Measurements from ENCODE around the gene LCN1. TPM values are rescaled to one million over a fixed set of nuclear protein-coding genes. Genes with fewer than 3 reads are reported as not detected.

LCN1 gene
- total RNA-seq, 1 experiment from 2014 or later: not detected

- Histone ChIP-seq H3K4me2 (no peak overlapping the region), H3F3A (ENCODE audit: insufficient read depth, low read depth) (no peaks in the 10 kb centered on the region; the same call in 1 of the 2 replicates), H3K9me2 (ENCODE audit: insufficient read depth) (no peaks in the 10 kb centered on the region), H3K27me3 (ENCODE audit: insufficient read depth, low read depth) (no peaks in the 10 kb centered on the region), H3K27ac (no peak overlapping the region), H2AFZ (no peak overlapping the region), H3K4me3 (no peak overlapping the region), H3K36me3 (ENCODE audit: low read depth) (0 out of 2 replicates have a peak, but pooled peaks cover 7% of the 10 kb centered on the region), H3K4me1 (replicated peaks; ENCODE audit: insufficient read depth) (peaks cover 8% of the 10 kb centered on the region; the same call in 1 of the 2 replicates), H4K20me1 (ENCODE audit: insufficient read depth) (peaks cover 9% of the 10 kb centered on the region; the same call in 1 of the 2 replicates), H3K79me2 (ENCODE audit: low read depth) (peaks cover 28% of the 10 kb centered on the region), H3K9me3 (ENCODE audit: insufficient read depth, low read depth) (no peaks in the 10 kb centered on the region)
- BruUV-seq (replicated peaks): no TSS peak
- POLR2A ChIA-PET (ENCODE audit: unreplicated experiment): no interaction called here
- intact Hi-C loops (cut with micrococcal nuclease; ENCODE audit: unreplicated experiment): no loop called here
- TF ChIP-seq CTCF (conservative IDR thresholded peaks at IDR 0.05) (no peak), EZH2 (IDR thresholded peaks at IDR 0.05; ENCODE audit: low read depth) (no peak)
- CTCF ChIA-PET: no interaction called here
- no peak for DNase-seq
Observed at GRCh38 chr9:135485385-135485784, 35.9 kb upstream of the LCN1 start.

- H4K20me1 ChIP-seq (ENCODE audit: insufficient read depth): peaks cover 9% of the 10 kb centered on the region; the same call in 1 of the 2 replicates
- H3K79me2 ChIP-seq (ENCODE audit: low read depth): peaks cover 24% of the 10 kb centered on the region
- H3K9me3 ChIP-seq (ENCODE audit: insufficient read depth, low read depth): no peaks in the 10 kb centered on the region
- 0 out of 2 replicates have a peak, but pooled peaks cover 7% of the 10 kb centered on the region for H3K36me3 ChIP-seq (ENCODE audit: low read depth)
- no peak overlapping the region for H3K4me3 ChIP-seq
- peaks cover 6% of the 10 kb centered on the region; the same call in 1 of the 2 replicates for H3K4me1 ChIP-seq (replicated peaks; ENCODE audit: insufficient read depth)
- no peaks in the 10 kb centered on the region for H3K9me2 ChIP-seq (ENCODE audit: insufficient read depth)
- ChIA-PET POLR2A (ENCODE audit: unreplicated experiment) (no interaction called here), CTCF (no interaction called here)
- H3F3A ChIP-seq (ENCODE audit: insufficient read depth, low read depth): no peaks in the 10 kb centered on the region; the same call in 1 of the 2 replicates
- intact Hi-C loops (cut with micrococcal nuclease; ENCODE audit: unreplicated experiment): no loop called here
- H3K4me2 ChIP-seq: no peak overlapping the region
- no peak for TF ChIP-seq CTCF (conservative IDR thresholded peaks at IDR 0.05)
- no peak for TF ChIP-seq EZH2 (IDR thresholded peaks at IDR 0.05; ENCODE audit: low read depth)
- no peak overlapping the region for H3K27ac ChIP-seq
- no TSS peak for BruUV-seq (replicated peaks)
- DNase-seq: no peak
- H2AFZ ChIP-seq: no peak overlapping the region
- H3K27me3 ChIP-seq (ENCODE audit: insufficient read depth, low read depth): no peaks in the 10 kb centered on the region
Observed at GRCh38 chr9:135485832-135486231, 35.4 kb upstream of the LCN1 start.

GRCh38 chr9:135486267-135487065 is 34.8 kb upstream of the LCN1 start:
- ChIA-PET POLR2A (ENCODE audit: unreplicated experiment) (no interaction called here), CTCF (no interaction called here)
- Histone ChIP-seq H3K4me3 (no peak overlapping the region), H3K4me2 (no peak overlapping the region), H3K4me1 (replicated peaks; ENCODE audit: insufficient read depth) (no peaks in the 10 kb centered on the region), H3F3A (ENCODE audit: insufficient read depth, low read depth) (no peaks in the 10 kb centered on the region; the same call in 1 of the 2 replicates), H3K9me2 (ENCODE audit: insufficient read depth) (no peaks in the 10 kb centered on the region), H2AFZ (no peak overlapping the region), H3K79me2 (ENCODE audit: low read depth) (peaks cover 17% of the 10 kb centered on the region), H4K20me1 (ENCODE audit: insufficient read depth) (peaks cover 9% of the 10 kb centered on the region; the same call in 1 of the 2 replicates), H3K9me3 (ENCODE audit: insufficient read depth, low read depth) (no peaks in the 10 kb centered on the region), H3K27me3 (ENCODE audit: insufficient read depth, low read depth) (no peaks in the 10 kb centered on the region), H3K36me3 (ENCODE audit: low read depth) (0 out of 2 replicates have a peak, but pooled peaks cover 7% of the 10 kb centered on the region), H3K27ac (no peak overlapping the region)
- TF ChIP-seq CTCF (conservative IDR thresholded peaks at IDR 0.05) (no peak), EZH2 (IDR thresholded peaks at IDR 0.05; ENCODE audit: low read depth) (no peak)
- intact Hi-C loops (cut with micrococcal nuclease; ENCODE audit: unreplicated experiment): no loop called here
- DNase-seq: no peak
- BruUV-seq (replicated peaks): no TSS peak

Data from PC-9 (cell line).